ENCODE measurements around the gene MRO.
"Not testable (repeated sequence)": the region's sequence is repeated elsewhere in the genome, so short reads cannot be mapped to it uniquely, and the experiment has no call there.

Gene MRO

GRCh38 chr18:50833496-50833895 lies 13.7 kb upstream of the MRO start:
- DNase-seq (ENCODE audit: low spot score) = not testable (repeated sequence)

GRCh38 chr18:50832754-50833153 lies 12.9 kb upstream of the MRO start:
- no peak for DNase-seq (ENCODE audit: low spot score)

GRCh38 chr18:50830544-50830943 lies 10.7 kb upstream of the MRO start:
- no peak for DNase-seq (ENCODE audit: low spot score)

GRCh38 chr18:50829644-50830043 lies 9.8 kb upstream of the MRO start:
- DNase-seq (ENCODE audit: low spot score) = no peak

- DNase-seq (ENCODE audit: low spot score) = no peak
Observed at GRCh38 chr18:50826027-50826426, 6.2 kb upstream of the MRO start.

GRCh38 chr18:50825621-50826020 lies 5.8 kb upstream of the MRO start:
- DNase-seq (ENCODE audit: low spot score) = no peak

GRCh38 chr18:50822756-50823155 lies 2.9 kb upstream of the MRO start:
- DNase-seq (ENCODE audit: low spot score) = no peak

- peak; percentile 51 for DNase-seq (ENCODE audit: low spot score)
Observed at GRCh38 chr18:50820901-50821520, 1.2 kb upstream of the MRO start.

- no peak for DNase-seq (ENCODE audit: low spot score)
Observed at GRCh38 chr18:50819027-50819727, 639 bp downstream of the MRO start.

- DNase-seq (ENCODE audit: low spot score) = peak; percentile 83
Observed at GRCh38 chr18:50816419-50817166, 3.2 kb downstream of the MRO start.

- DNase-seq (ENCODE audit: low spot score) = peak; percentile 70
Observed at GRCh38 chr18:50814395-50814794, 5.4 kb downstream of the MRO start.

GRCh38 chr18:50813353-50813752 lies 6.5 kb downstream of the MRO start:
- no peak for DNase-seq (ENCODE audit: low spot score)

GRCh38 chr18:50812834-50813233 lies 7.0 kb downstream of the MRO start:
- DNase-seq (ENCODE audit: low spot score) = no peak

- no peak for DNase-seq (ENCODE audit: low spot score)
Observed at GRCh38 chr18:50807176-50807575, 12.6 kb downstream of the MRO start.

GRCh38 chr18:50806208-50806616 lies 13.6 kb downstream of the MRO start:
- peak; percentile 63 for DNase-seq (ENCODE audit: low spot score)

GRCh38 chr18:50805732-50806131 lies 14.1 kb downstream of the MRO start:
- no peak for DNase-seq (ENCODE audit: low spot score)

- no peak for DNase-seq (ENCODE audit: low spot score)
Observed at GRCh38 chr18:50803592-50803991, 16.2 kb downstream of the MRO start.

- DNase-seq (ENCODE audit: low spot score) = no peak
Observed at GRCh38 chr18:50802141-50802540, 17.7 kb downstream of the MRO start.

GRCh38 chr18:50797142-50797541 lies 22.7 kb downstream of the MRO start:
- DNase-seq (ENCODE audit: low spot score) = no peak

GRCh38 chr18:50796495-50796894 lies 23.3 kb downstream of the MRO start:
- no peak for DNase-seq (ENCODE audit: low spot score)

- DNase-seq (ENCODE audit: low spot score) = no peak
Observed at GRCh38 chr18:50793641-50794565, 25.9 kb downstream of the MRO start.

GRCh38 chr18:50792885-50793284 lies 26.9 kb downstream of the MRO start:
- no peak for DNase-seq (ENCODE audit: low spot score)

All from NAMALWA (cell line).